ENCODE data around the gene CMTM7.

The CMTM7 gene

DNA sequence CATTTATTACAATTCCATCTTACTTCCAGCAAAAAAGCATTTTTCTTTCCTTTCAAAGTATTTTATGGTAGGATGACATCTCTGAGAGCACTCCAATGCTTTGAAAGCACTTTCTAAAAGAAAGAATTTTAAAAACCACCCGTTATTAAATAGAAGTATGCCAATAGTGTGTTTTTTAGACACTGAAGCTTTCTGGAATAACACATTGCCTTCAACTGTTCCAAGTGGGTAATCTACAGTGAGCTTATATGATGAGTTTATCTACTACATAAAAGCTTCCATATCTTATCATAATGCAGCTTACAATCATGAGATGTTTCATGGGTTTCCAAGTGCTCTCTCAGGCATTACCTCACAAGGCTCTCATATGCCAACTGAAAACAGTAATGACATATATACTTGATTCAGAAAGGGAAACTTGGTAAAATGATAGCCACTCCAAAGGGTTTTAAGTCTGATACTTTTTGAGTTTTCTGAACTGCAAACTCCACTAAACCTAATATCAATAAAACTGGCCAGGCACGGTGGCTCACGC is 96.9 kb downstream of the CMTM7 start:
- no peak for DNase-seq (ENCODE audit: low read depth in 2 of 2)

DNA sequence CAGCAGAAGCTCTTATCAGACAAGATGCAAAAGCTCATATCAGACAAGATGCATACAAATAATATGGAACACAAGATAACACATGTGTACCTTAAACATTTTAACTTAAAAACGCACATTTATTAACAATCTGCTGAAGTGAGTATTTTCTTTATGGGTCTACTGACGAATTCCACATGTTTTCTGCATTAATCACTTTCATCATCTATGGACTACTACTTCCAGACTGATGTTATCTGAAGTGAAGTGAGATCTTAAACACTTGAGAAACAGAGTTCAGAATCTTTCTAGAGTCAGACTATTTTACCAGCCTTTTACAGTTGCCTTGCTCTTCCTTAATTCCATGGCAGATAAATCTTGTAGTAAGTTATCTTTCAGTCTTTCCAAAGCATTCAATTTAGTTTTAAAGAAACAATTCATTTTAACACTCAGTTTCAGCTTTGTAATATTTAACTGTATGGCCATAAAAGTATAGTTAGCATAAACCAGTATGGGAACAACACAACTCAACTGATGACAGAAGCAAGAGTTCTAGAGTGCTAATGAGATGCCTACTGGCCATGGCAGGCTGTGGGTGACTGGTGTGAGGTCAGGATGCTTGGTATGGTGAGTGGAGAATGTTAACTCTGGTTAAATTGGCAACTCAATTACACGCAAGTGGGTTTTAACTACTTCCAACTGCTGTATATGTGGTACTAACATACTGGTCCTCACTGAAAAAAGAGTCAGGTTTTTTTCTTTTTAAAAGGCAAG is 101.2 kb downstream of the CMTM7 start:
- DNase-seq (ENCODE audit: low read depth in 2 of 2): no peak

DNA sequence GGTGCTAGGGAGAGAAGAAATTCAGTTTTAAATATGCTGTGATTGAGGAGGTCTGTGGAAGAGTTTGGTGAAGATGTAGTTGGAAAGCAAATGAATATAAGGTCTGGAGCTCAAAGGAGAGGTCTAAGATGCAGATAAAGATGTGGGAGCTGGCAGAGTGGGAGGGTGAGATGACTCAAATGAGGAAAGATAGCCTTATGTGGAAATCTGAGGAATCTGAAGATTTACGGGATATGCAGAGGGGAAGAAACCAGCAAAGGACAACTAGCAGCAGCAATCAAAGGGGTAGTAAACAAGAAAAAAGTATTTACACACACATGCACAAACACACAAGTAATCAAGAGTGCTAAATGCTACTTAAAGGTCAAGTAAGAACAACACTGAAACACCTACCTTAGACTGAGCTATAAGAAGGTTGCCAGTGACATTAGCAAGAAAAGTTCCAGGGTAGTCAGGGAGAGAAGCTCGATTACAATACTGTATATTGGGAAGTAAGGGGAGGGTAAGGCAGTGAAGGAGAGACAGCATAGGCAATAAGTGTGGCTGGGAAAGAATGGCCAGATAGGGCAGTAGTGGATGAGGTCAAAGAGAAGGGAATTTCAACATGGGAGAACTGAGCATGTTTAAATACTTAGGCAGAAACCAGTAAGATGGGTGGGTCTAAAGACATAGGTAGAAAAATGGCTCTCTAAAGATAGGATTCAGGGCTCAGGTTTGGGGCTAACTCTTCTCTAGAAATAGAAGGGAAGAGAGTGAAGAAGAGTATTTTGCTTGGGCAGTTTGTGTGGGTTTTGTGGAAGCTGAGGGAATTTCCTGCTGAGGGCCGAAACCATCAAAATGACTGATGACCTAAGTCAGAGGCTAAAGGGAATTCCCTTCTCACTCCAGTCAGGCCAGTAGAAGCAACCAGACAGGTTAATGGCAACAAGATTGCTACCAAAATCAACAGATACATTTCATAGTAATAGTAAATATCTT is 102.1 kb downstream of the CMTM7 start:
- DNase-seq (ENCODE audit: low read depth in 2 of 2): no peak

DNA sequence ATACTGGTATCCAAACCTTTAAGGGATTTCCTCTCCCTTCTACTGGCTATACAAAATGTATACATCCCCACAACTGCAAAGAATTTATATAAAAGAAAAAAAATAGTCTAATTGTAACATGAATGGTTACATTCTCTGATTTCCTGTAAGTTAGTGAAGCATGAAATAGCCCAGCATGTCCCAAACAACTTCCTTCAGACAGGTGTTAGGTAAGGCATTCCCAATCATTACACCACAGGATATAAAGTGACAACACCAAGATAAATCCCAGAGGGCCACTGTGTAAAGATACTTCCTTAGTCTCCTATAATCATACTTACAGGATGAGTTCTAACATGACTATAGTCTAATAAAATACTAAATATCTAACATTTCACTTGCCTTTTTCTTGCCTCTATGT is 103.4 kb downstream of the CMTM7 start:
- DNase-seq (ENCODE audit: low read depth in 2 of 2): no peak

DNA sequence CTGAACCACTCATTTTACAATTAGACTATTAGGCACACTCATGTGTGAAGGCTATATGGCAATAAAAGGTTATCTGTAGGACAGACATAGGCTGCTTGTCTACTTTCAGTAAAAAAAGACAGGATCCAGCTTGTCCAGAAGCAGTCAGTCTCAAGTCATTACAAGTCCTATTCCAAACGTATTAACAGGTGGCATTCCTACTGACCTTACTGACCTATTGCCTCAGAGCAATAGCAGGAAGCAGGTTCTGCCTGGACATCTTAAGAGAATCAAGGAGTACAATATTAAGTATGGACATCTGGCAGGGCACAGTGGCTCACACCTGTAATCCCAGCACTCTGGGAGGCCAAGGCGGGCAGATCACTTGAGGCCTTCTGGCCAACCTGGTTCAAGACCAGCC is 104.0 kb downstream of the CMTM7 start:
- no peak for DNase-seq (ENCODE audit: low read depth in 2 of 2)

DNA sequence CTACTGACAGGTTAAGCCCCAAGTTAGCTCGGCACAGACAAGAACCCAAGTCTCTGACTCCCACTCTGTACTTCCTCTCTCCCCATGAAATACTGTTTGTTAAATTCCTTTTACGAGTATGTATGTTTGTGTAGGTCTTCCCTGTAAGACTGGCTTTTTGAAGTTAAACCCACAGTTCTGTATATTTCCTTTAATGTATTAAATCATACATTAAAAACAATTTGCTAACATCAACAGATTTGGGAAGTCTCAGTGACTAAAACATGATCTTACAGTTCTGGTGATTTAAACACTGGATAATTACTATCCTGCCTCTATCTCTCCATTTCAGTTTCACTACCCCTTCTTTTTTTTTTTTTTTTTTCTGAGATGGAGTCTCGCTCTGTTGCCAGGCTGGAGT is 106.6 kb downstream of the CMTM7 start:
- no peak for DNase-seq (ENCODE audit: low read depth in 2 of 2)

DNA sequence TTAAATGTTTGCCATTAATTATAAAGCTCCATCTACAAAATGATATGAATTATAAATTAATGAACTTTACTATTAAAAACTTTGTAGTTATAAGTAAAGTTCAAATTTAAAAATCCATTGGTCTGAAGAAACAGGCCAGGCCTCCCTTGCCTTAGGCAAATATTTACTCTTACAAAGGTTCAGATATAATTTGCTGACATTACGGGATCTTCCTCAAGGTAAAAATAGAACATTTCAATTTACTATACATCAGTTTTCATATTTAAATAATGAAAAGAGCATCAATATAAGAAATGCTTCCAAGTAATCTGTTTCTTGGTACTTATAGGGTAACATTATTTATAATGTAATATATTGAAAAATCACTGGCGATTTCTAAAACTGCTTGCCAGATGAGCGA is 107.3 kb downstream of the CMTM7 start:
- no peak for DNase-seq (ENCODE audit: low read depth in 2 of 2)

DNA sequence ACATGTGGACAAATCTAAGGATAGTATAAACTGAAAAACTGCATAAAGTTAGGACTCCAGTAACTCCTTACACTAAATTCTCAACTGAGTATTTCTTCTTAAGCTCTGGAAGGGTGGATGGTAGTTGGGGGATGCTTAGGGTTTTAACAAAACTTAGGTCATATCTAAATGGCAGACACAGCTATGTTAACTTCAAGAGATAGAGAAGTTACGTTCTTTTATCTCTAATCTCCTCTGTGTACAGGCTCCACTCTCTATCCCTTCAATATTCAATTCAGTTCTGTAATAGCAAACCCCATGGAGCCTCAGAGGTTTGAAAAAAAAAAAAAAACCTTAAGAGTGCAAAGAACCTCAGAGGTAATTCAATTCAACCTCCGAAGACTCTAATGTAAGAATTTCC is 107.9 kb downstream of the CMTM7 start:
- no peak for DNase-seq (ENCODE audit: low read depth in 2 of 2)

DNA sequence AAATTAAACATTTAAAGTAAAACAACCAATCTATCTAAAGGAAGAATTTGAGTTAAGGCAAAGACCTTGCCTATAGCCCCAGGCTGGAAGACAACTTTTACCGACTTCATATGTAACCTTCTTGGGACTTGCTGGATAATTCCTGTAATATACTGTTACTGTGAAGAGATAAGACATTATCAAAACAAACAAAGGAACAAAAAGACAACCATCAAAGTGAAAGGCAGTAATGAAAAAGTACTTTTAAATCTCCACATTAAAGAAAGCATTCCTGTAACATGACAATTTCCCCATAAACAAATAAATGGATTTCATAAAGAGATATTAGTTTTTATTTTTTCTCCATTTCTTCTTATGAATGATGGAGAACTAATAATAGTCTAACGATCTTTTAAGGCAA is 108.6 kb downstream of the CMTM7 start:
- no peak for DNase-seq (ENCODE audit: low read depth in 2 of 2)

DNA sequence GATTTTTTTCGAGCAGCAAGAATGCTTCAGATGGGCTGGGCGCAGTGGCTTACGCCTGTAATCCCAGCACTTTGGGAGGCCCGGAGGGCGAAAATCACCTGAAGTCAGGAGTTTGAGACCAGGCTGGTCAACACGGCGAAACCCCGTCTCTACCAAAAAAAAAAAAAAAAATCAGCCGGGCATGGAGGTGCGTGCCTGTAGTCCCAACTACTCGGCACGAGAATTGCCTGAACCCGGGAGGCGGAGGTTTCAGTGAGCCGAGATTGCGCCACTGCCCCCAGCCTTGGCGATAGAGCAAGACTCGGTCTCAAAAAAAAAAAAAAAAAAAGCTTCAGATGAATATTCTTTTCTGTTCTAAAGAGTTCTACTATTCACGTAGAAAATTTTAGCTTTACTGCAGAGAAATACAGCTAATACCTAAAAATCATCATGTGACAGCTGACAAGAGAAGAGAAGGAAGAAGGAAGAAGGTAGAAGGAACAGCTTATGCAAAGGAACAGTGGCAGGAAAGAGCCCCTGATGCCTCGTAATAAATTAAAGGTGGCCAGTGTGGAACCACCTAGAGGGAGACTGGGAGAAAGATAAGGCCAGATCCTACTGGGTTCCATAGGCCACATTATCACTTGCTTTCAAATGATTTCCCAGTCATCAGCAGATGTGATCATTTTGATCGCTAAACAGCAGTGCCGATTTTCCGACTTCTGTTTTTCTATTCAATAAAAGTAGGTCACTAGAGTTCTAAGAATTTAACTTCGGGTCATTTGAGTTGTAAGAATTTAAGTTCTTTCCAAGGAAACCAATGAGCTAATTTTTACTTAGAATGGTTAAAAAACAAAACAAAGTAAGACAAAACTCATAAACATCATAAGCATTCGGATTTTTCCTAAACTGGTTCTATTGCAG is 109.5 kb downstream of the CMTM7 start:
- no peak for DNase-seq (ENCODE audit: low read depth in 2 of 2)

DNA sequence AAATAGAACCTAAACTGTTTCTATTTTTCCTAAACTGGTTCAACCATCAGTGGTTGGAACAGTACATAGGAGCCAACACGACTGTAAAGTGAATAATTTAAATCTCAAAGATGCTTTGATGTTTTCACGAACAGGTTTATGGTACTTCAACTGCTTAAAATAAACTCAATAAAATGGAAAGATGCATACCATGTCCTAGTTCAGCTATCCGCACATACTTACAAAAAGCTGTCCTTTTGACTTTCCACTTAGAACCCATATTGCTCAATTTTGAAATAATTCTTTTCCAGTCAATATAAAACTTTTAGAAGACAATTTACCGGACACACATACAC is 110.1 kb downstream of the CMTM7 start:
- no peak for DNase-seq (ENCODE audit: low read depth in 2 of 2)

DNA sequence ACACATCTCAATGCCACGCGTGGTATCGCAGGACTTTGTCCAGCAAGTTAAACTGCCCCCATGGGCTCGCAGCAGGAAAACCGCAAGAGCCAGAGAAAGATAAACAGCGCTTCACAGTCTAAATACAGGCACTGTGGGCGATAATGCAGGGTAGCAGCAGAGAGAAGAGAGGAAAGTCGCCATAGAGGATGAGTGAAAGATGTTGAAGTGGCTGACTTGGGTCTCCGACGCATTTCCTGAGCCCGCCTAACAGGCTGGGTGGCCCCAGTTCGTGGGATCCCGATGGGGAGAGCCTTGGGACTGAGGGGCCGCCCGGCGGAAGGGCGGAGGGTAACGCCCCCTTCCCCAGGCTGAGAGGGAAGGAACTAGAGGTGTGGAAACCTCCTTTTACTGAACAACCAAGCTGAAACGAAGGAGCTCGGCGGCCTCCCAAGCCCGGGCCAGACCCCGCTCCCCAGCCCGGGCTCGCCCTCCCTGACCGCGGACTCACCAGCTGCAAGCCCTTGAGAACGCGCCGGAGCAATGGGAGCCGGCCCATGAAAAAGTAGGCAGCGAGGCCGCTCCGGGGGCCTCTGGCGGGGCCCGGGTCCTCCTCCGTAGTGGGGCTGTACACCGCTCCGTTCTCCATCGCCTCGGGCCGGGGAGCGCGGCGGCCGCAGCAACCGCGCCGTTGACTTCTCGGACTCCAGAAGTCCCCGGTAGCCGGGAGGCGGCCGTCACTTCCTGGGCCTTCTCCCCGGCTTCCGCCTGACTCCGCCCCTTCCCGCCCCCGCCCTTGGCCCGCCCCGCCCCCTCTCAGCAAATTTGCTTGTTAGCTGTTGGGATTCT is 110.7 kb downstream of the CMTM7 start, which contains the start of gene CMTM6:
Gene CMTM6 (minus strand): TSS at position 735 of the 828 bp plus-strand sequence. CDS start 107 bp downstream, at position 628.
- peak; percentile 55 to 65 for DNase-seq (ENCODE audit: low read depth in 2 of 2)

DNA sequence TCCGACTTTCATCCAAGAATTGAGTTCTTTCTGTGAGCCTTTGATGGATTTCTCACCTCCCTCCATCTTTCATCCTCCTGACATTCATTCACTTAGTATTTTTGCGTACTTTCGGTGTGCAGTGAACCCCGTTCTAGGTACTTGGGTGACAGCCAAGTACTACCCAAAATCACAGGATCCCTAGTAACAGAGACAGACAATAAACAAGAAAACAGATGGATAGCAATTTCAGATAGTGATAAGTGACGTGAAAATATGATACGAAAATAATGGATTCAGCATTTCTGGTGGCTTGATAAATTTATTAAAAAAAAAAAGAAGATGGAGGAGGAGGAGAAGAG is 111.3 kb downstream of the CMTM7 start:
- no peak for DNase-seq (ENCODE audit: low read depth in 2 of 2)

Data from activated CD4-positive, alpha-beta T cell treated with anti-CD3 and anti-CD28 coated beads for 24 hours (primary cell).